22Rv1 (cell line): ENCODE data around the gene ST8SIA1.
A peak's percentile ranks its signal among the peaks of the same experiment; 100 is the strongest.

Source experiments
- H3K27ac ChIP-seq: fragments of 450-650 bp; 2 replicates; pipeline ENCODE4 v1.5.1; 2017
- ZFX ChIP-seq: fragments of 450-650 bp; IDR thresholded peaks from 2 replicates; pipeline ENCODE4 v1.6.1; 2017; ENCODE audit warnings: antibody characterized with exemption, borderline replicate concordance
- TF ChIP-seq, protein P1 (sequence below): fragments of 450-650 bp; IDR thresholded peaks from 2 replicates; pipeline ENCODE4 v1.5.1; 2017; ENCODE audit warnings: mild to moderate bottlenecking

Gene ST8SIA1

GRCh38 chr12:22325218-22325617 is 9.3 kb downstream of the ST8SIA1 start:
- TF ChIP-seq, protein P1, sequence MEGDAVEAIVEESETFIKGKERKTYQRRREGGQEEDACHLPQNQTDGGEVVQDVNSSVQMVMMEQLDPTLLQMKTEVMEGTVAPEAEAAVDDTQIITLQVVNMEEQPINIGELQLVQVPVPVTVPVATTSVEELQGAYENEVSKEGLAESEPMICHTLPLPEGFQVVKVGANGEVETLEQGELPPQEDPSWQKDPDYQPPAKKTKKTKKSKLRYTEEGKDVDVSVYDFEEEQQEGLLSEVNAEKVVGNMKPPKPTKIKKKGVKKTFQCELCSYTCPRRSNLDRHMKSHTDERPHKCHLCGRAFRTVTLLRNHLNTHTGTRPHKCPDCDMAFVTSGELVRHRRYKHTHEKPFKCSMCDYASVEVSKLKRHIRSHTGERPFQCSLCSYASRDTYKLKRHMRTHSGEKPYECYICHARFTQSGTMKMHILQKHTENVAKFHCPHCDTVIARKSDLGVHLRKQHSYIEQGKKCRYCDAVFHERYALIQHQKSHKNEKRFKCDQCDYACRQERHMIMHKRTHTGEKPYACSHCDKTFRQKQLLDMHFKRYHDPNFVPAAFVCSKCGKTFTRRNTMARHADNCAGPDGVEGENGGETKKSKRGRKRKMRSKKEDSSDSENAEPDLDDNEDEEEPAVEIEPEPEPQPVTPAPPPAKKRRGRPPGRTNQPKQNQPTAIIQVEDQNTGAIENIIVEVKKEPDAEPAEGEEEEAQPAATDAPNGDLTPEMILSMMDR = no peak
- no peak for TF ChIP-seq ZFX

DNA sequence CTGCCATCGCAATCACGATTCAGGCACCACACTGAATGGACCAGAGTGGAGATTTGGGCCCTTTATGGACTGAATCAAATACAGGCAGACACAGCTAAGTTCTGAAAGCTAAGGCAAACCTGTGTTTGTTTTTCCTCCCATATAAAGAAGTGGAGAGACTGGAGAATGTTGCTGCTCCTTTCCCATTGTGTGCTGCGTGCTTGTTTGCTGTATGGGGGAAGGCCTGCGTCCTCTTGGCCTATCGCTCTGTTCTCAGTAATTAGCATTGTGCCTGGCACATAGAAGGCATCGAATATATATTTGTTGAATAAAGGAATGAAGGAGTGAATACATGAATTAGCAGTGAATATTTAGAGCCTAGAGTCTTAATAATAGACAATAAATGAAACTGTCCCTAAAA is 12.4 kb downstream of the ST8SIA1 start:
- H3K27ac ChIP-seq = no peak overlapping the region
- no peak for TF ChIP-seq ZFX
- TF ChIP-seq, protein P1 = no peak

More at GRCh38 chr12:22325218-22325617, 9.3 kb downstream of the ST8SIA1 start:
- no peak overlapping the region for H3K27ac ChIP-seq

DNA sequence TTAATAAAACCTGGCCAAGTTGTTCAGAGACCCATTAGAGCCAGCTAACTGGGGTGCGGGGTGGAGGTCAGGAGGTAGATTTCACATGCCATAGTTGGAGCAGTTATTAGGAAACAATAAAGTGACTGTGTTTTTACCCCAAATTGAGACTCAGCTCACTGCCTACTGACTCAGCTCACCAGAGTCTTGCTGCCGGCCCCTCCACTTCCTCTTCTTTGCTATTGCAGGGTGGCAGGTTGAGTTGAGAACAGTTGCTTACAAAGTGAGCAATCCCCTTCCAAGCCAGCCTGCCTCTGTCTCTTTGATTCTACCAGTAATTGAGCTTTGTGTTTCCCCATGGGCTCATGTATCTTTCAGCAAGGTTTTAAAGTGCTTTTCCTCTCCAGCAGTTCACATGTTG is 12.9 kb downstream of the ST8SIA1 start:
- no peak for TF ChIP-seq ZFX
- TF ChIP-seq, protein P1 = no peak
- no peak overlapping the region for H3K27ac ChIP-seq

GRCh38 chr12:22321018-22321605 is 13.4 kb downstream of the ST8SIA1 start:
- no peak overlapping the region for H3K27ac ChIP-seq

GRCh38 chr12:22318108-22318737 is 16.3 kb downstream of the ST8SIA1 start:
- H3K27ac ChIP-seq = no peak overlapping the region
- TF ChIP-seq ZFX = no peak
- TF ChIP-seq, protein P1 = no peak

More at GRCh38 chr12:22321018-22321605, 13.4 kb downstream of the ST8SIA1 start:
- TF ChIP-seq ZFX = no peak
- TF ChIP-seq, protein P1 = no peak

- peak overlapping the region; percentile 42; the same call in 1 of the 2 replicates for H3K27ac ChIP-seq
- no peak for TF ChIP-seq ZFX
- TF ChIP-seq, protein P1 = no peak
These were observed 20.6 kb downstream of the ST8SIA1 start for GRCh38 chr12:22313963-22314330.

DNA sequence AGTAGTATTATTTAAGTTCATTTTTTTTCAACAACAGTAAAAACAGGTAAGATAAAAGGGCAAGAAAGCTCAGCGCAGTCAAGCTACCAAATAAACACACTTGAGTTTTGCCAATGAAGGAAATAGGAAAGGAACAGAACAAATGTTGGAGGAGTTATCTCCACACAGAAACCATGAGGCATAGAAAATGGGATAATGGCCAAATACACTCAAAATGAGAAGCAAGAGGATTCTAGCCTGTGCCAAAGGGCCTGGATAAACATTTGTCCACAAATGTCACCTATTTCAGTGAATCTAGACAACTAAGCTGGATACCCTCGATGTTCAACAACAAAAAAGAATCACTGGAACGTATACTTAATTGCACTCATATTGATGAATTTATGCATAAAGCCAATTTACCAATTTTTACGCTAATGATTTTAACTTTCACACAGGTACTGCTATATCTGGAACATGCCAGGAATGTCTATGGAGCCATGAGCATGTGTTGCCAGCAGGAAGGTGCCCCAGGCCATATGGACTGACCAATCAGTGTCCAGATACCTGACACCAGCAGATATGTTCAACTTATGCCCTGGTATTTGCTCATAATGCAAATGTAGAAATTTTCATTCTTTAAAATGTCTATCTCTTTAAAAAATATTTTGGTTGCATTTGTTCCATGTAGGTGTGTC is 21.1 kb downstream of the ST8SIA1 start:
- TF ChIP-seq, protein P1 = no peak
- TF ChIP-seq ZFX = no peak
- H3K27ac ChIP-seq = peak overlapping the region; percentile 42
